GM18526 (cell line): ENCODE results near the gene CCDC51.

Experiments used
- POLR2A ChIP-seq: IDR thresholded peaks from 3 replicates; pipeline ENCODE4 v1.6.1; 2011; ENCODE audit not compliant: insufficient read length; ENCODE audit errors: extremely low read depth

CCDC51 gene

GRCh38 chr3:48440590-48440958, 655 bp upstream of the CCDC51 start:
- no peak for TF ChIP-seq POLR2A

GRCh38 chr3:48437812-48438211, 2.1 kb downstream of the CCDC51 start:
- no peak for TF ChIP-seq POLR2A

- no peak for TF ChIP-seq POLR2A
Observed at GRCh38 chr3:48436855-48437254, 3.1 kb downstream of the CCDC51 start.

GRCh38 chr3:48436477-48436787, 3.5 kb downstream of the CCDC51 start:
- TF ChIP-seq POLR2A, result no peak

GRCh38 chr3:48435774-48436476, 4.0 kb downstream of the CCDC51 start:
- no peak for TF ChIP-seq POLR2A

- no peak for TF ChIP-seq POLR2A
Observed at GRCh38 chr3:48435223-48435595, 4.7 kb downstream of the CCDC51 start.

GRCh38 chr3:48434591-48435222, 5.2 kb downstream of the CCDC51 start:
- no peak for TF ChIP-seq POLR2A

GRCh38 chr3:48433472-48434118, 6.3 kb downstream of the CCDC51 start:
- TF ChIP-seq POLR2A, result no peak

GRCh38 chr3:48432411-48433371, 7.2 kb downstream of the CCDC51 start:
- no peak for TF ChIP-seq POLR2A

GRCh38 chr3:48431224-48432029, 8.5 kb downstream of the CCDC51 start:
- TF ChIP-seq POLR2A, result no peak

GRCh38 chr3:48430708-48431101, 9.2 kb downstream of the CCDC51 start:
- no peak for TF ChIP-seq POLR2A

GRCh38 chr3:48429960-48430707, 9.8 kb downstream of the CCDC51 start, which contains the start of gene PLXNB1:
PLXNB1 (minus strand) TSS chr3:48430086; CDS start chr3:48424611, 5,475 bp downstream.
- no peak for TF ChIP-seq POLR2A

- no peak for TF ChIP-seq POLR2A
Observed at GRCh38 chr3:48429317-48429959, 10.5 kb downstream of the CCDC51 start.
